HL-60/S4 treated with retinoic acid at 250 ng/mL for 4 days and 3 days (cell line): ENCODE measurements around the gene SNAP25.

ENCODE experiments used
- in situ Hi-C: fragments of 300-500 bp; cut with MboI; formaldehyde crosslinking; loops from 2 replicates; pipeline ENCODE4 v1.7.0; 2022; ENCODE audit warnings: low sequenced_read_pairs

Gene SNAP25

GRCh38 chr20:10261702-10262101, 43.1 kb downstream of the SNAP25 start:
- in situ Hi-C loops: no loop called here

- in situ Hi-C loops: no loop called here
Measured at GRCh38 chr20:10263385-10264165, 44.9 kb downstream of the SNAP25 start.

GRCh38 chr20:10264166-10264558, 45.5 kb downstream of the SNAP25 start:
- in situ Hi-C loops: no loop called here

GRCh38 chr20:10268636-10269035, 50.0 kb downstream of the SNAP25 start:
- in situ Hi-C loops: no loop called here

GRCh38 chr20:10270630-10271029, 52.0 kb downstream of the SNAP25 start:
- in situ Hi-C loops: no loop called here

- in situ Hi-C loops: no loop called here
Measured at GRCh38 chr20:10271494-10272219, 53.0 kb downstream of the SNAP25 start.

GRCh38 chr20:10276878-10277580, 58.4 kb downstream of the SNAP25 start:
- in situ Hi-C loops: no loop called here

- in situ Hi-C loops: no loop called here
Measured at GRCh38 chr20:10277616-10278015, 59.0 kb downstream of the SNAP25 start.

GRCh38 chr20:10278412-10278811, 59.8 kb downstream of the SNAP25 start:
- in situ Hi-C loops: no loop called here

GRCh38 chr20:10280018-10280908, 61.6 kb downstream of the SNAP25 start:
- in situ Hi-C loops: no loop called here

GRCh38 chr20:10281911-10282310, 63.3 kb downstream of the SNAP25 start:
- in situ Hi-C loops: no loop called here

GRCh38 chr20:10282979-10283456, 64.4 kb downstream of the SNAP25 start:
- in situ Hi-C loops: no loop called here

- in situ Hi-C loops: no loop called here
Measured at GRCh38 chr20:10286356-10286755, 67.7 kb downstream of the SNAP25 start.

GRCh38 chr20:10288421-10288820, 69.8 kb downstream of the SNAP25 start:
- in situ Hi-C loops: no loop called here

GRCh38 chr20:10288954-10289646, 70.5 kb downstream of the SNAP25 start:
- in situ Hi-C loops: no loop called here

- in situ Hi-C loops: no loop called here
Measured at GRCh38 chr20:10291568-10292248, 73.1 kb downstream of the SNAP25 start.

GRCh38 chr20:10297223-10297622, 78.6 kb downstream of the SNAP25 start:
- in situ Hi-C loops: no loop called here

- in situ Hi-C loops: no loop called here
Measured at GRCh38 chr20:10297684-10298240, 79.1 kb downstream of the SNAP25 start.
